Measurements from ENCODE around the gene FDX2.

DNA sequence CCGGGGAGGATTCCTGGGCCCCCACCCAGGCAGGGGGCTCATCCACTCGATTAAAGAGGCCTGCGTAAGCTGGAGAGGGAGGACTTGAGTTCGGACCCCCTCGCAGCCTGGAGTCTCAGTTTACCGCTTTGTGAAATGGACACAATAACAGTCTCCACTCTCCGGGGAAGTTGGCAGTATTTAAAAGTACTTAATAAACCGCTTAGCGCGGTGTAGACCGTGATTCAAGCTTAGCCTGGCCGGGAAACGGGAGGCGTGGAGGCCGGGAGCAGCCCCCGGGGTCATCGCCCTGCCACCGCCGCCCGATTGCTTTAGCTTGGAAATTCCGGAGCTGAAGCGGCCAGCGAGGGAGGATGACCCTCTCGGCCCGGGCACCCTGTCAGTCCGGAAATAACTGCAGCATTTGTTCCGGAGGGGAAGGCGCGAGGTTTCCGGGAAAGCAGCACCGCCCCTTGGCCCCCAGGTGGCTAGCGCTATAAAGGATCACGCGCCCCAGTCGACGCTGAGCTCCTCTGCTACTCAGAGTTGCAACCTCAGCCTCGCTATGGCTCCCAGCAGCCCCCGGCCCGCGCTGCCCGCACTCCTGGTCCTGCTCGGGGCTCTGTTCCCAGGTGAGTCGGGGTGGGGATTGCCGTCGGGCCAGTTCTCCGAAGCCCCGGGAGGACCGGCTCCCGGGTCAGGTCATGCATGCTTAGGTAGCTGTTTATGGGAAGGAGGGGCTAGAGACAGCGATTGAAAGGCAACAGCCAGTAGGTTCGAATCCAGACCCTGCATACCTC lies 45.0 kb downstream of the FDX2 start, which contains the start of gene ICAM1:
- TF ChIP-seq, protein P1, sequence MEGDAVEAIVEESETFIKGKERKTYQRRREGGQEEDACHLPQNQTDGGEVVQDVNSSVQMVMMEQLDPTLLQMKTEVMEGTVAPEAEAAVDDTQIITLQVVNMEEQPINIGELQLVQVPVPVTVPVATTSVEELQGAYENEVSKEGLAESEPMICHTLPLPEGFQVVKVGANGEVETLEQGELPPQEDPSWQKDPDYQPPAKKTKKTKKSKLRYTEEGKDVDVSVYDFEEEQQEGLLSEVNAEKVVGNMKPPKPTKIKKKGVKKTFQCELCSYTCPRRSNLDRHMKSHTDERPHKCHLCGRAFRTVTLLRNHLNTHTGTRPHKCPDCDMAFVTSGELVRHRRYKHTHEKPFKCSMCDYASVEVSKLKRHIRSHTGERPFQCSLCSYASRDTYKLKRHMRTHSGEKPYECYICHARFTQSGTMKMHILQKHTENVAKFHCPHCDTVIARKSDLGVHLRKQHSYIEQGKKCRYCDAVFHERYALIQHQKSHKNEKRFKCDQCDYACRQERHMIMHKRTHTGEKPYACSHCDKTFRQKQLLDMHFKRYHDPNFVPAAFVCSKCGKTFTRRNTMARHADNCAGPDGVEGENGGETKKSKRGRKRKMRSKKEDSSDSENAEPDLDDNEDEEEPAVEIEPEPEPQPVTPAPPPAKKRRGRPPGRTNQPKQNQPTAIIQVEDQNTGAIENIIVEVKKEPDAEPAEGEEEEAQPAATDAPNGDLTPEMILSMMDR (conservative IDR thresholded peaks at IDR 0.05 in 1 of 2, IDR thresholded peaks at IDR 0.05 in 1 of 2; ENCODE audit: extremely low read depth in 1 of 2, insufficient read depth in 1 of 2, low read depth in 1 of 2, low read length in 2 of 2): peak in 1 of 2 donors; percentile 11
- TF ChIP-seq EZH2 (IDR thresholded peaks at IDR 0.05; ENCODE audit: borderline replicate concordance, low read length): no peak

All from mammary epithelial cell (primary cell).